Loucy (cell line): ENCODE results near the gene EARS2.

Experiments
- EZH2phosphoT487 ChIP-seq: fragments of 200-600 bp; IDR thresholded peaks from 2 replicates; pipeline ENCODE4 v1.6.1; 2018; ENCODE audit warnings: antibody characterized with exemption, mild to moderate bottlenecking, moderate library complexity, borderline replicate concordance
- TF ChIP-seq, protein P1 (sequence below): fragments of 200-600 bp; sonication (generic); conservative IDR thresholded peaks from 2 replicates; pipeline ENCODE4 v1.5.1; 2014; ENCODE audit warnings: mild to moderate bottlenecking, antibody characterized with exemption, low read length

DNA sequence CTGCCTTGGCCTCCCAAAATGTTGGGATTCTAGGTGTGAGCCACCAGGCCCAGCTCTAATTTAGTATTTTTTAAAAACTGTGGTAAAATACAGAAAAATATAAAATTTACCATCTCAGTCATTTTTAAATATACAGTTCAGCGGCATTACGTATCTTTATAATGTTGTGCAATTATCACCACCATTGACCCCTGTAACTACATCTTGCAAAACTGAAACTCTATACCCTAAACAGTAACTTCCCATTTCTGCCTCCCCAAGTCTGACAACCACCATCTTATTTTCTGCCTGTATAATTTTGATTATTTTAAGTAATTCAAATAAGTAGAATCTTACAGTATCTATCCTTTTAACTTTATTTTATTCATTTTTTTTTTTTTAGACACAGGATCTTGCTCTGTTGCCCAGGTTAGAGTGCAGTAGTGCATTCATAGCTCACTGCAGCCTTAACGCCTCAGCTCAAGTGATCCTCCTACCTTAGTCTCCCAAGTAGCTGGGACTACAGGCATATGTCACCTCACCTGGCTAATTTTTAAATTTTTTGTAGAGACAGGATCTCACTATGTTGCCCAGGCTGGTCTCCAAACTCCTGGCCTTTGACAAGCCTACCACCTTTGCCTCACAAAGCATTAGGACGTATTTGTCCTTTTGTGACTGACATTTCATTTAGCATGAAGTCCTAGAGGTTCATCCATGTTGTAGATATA lies 36.0 kb downstream of the EARS2 start:
- TF ChIP-seq, protein P1, sequence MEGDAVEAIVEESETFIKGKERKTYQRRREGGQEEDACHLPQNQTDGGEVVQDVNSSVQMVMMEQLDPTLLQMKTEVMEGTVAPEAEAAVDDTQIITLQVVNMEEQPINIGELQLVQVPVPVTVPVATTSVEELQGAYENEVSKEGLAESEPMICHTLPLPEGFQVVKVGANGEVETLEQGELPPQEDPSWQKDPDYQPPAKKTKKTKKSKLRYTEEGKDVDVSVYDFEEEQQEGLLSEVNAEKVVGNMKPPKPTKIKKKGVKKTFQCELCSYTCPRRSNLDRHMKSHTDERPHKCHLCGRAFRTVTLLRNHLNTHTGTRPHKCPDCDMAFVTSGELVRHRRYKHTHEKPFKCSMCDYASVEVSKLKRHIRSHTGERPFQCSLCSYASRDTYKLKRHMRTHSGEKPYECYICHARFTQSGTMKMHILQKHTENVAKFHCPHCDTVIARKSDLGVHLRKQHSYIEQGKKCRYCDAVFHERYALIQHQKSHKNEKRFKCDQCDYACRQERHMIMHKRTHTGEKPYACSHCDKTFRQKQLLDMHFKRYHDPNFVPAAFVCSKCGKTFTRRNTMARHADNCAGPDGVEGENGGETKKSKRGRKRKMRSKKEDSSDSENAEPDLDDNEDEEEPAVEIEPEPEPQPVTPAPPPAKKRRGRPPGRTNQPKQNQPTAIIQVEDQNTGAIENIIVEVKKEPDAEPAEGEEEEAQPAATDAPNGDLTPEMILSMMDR, result no peak
- TF ChIP-seq EZH2phosphoT487, result no peak
